CD4-positive, alpha-beta T cell treated with Interleukin-12 subunit alpha and Interleukin-12 subunit beta, for 1 hour (primary cell): ENCODE results near the gene COX7A2L.

Experiments used
- DNase-seq: peaks from one replicate; pipeline ENCODE4 v3.0.0-alpha.2; 2020

Gene COX7A2L

DNA sequence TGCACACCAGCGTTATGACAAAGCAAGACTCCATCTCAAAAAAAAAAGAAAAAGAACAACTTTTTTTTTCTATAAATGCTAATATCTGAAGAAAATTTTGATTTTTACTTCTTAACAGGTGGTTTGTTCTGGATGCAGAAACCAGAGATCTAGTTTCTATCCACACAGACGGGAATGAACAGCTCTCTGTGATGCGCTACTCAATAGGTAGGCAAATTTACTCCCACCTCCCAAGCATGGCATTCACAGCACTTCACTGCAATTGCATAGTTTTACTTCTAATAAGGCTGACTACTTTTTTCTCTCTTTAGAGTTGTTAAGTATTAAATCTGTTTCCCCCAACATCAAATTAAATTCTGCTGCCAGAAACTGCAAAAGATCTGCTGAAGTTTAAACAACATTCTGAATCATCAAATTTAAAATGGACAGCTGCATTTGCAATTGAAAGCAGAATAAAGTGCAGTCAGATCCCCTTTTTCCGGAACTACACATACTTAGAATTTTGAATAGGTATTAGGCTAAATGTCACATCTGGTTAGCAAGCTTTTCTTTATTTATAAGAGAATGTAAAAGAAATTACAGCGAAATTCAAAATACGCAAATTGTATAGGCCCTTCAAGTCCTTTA lies 45.1 kb downstream of the COX7A2L start:
- no peak for DNase-seq

DNA sequence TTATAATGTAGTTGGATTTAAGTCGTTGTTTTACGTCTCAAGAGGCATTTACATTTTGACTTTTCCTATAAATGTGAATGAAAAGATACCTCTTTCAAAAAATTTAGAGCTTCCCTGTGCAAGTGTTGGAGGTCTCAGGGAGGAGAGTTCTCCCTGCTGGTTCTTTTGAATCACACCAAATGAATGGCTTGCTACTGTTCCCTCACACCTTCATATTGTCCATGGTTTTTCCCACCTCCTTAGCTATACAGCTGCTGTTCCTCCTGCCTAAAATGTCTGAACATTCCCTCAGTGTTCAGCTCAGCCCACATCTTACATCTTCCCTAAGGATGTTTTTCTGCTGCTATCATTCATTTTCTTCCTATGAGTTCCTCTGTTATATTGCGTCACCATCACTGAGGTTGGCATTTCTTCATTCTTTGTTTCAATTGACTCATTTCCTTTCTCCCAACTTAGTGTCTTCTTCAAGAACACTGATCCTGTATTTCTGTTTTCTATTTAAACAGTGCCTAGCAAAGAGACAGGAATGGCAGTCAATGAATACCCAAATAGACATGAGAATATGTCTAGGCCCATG lies 46.0 kb downstream of the COX7A2L start:
- no peak for DNase-seq

GRCh38 chr2:42312106-42312505 lies 48.9 kb downstream of the COX7A2L start:
- DNase-seq: no peak

DNA sequence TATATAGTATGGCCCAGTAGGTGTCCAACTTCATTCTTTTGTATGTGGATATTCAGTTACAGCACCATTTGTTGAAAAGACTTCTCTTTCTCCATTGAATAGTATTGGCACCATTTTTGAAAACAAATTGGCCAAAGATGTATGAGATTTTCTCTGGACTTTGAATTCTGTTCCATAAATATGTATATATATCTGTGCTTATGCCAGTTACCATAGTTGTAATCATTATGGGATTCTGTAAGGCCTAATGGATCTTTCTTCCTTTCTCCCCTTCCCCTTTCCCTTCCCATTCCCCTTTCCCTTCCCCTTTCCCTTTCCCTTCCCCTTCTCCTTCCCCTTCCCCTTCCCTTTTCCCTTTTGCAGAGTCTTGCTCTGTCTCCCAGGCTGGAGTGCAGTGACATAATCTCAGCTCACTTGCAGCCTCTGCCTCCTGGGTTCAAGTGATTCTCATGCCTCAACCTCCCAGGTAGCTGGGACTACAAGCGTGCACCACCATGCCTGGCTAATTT lies 51.0 kb downstream of the COX7A2L start:
- no peak for DNase-seq

DNA sequence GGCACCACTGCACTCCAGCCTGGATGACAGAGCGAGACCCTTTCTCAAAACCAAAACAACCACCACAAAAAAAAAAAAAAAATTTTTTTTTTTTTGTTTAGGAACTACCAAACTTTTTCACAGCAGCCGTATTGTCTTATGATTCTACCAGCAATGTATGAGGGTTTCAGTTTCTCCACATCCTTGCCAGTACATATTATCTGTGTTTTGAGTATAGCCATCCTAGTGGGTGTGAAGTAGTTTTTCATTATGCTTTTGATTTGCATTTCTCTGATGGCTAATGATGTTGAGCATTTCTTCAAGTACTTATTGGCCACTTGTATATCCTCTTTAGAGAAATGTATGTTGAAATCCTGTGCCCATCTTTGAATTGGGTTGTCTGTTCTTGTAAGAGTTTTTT lies 51.7 kb downstream of the COX7A2L start:
- no peak for DNase-seq

- DNase-seq: no peak
Observed at GRCh38 chr2:42307180-42307579, 53.8 kb downstream of the COX7A2L start.

DNA sequence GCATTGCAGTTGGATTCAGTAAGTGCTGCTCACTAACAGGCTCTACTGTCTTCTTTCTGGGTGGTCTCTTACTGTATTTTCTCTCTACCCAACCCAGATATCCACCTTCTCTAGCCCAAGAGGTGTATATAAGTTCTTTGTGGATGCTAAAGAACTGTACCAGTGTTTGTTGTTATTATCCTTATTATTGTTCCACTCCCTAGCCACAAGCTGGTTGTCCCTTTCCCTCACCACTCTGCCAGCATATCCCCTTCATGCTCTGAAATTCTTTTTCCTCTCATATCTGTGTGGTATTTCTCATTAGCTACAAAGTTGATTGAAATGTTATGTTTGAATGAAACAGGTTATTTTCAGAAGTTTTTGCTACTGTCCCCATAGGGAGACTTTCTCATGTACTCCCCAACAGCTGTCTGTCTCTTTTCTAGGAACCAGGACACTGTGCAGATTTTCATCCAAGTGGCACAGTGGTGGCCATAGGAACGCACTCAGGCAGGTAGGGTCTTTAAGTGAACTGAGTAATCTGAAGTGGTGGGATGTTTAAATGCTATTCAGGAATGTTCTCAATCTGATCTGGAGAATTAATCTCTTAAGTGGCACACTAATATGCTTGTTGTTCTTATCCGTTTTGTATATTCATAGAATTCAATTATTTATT lies 56.8 kb downstream of the COX7A2L start:
- DNase-seq: no peak

DNA sequence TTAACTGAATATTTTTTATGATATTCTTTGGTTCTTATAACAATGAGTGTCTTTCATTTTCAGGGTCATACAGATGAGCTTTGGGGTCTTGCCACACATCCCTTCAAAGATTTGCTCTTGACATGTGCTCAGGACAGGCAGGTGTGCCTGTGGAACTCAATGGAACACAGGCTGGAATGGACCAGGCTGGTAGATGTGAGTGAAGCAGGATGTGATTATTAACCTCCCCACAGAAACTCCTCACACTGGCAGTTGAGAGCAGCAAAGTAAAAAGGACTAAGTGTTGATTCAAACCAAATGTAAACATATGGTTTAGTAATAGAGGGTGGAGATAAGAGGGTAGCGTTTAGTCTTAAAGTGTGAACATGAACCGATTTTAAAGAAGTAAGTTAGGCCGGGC lies 57.8 kb downstream of the COX7A2L start:
- no peak for DNase-seq

DNA sequence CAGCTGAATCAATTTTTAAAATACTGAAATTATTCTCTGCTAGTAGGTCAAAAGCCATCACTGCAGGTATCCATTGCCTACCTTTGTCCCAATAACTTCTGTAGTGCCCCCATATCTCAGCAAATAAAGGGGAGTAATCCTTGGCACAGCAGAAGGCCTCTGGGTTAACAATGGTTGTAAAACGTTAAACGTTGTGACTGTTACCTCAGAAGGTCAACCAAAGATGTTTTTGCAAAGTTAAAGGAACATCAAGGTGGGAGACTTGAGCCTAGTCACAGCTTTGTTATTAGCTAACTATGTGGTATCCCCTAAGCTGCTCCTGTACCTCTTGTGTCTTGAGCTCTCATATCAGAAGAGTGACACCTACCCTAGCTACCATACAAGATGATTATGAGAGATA lies 60.5 kb downstream of the COX7A2L start:
- no peak for DNase-seq
